GM12872 (cell line): ENCODE results near the gene CASK.

Experiments used
- TF ChIP-seq, protein P1 (sequence below): IDR thresholded peaks from 3 replicates; pipeline ENCODE4 v1.5.1; 2011; ENCODE audit warnings: low read depth, mild to moderate bottlenecking, low read length, moderate library complexity; ENCODE audit not compliant: insufficient read depth

CASK gene

DNA sequence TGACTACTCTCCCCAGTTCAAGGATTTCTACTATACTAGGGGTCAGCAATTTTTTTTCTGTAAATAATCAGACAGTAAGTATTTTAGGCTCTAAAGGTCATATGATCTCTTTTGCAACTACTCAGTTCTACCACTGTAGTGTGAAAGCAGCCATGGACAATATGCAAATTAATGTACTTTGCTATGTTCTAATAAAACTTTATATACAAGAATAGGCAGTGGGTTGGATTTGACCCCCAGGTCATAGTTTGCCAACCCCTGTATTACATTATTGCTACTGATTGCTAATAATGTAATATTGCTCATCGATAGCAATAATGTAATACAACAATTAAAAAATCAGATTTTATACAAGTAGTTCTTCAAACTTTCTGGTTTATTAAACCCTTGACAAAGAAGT, 293.8 kb downstream of the CASK start:
- TF ChIP-seq, protein P1, sequence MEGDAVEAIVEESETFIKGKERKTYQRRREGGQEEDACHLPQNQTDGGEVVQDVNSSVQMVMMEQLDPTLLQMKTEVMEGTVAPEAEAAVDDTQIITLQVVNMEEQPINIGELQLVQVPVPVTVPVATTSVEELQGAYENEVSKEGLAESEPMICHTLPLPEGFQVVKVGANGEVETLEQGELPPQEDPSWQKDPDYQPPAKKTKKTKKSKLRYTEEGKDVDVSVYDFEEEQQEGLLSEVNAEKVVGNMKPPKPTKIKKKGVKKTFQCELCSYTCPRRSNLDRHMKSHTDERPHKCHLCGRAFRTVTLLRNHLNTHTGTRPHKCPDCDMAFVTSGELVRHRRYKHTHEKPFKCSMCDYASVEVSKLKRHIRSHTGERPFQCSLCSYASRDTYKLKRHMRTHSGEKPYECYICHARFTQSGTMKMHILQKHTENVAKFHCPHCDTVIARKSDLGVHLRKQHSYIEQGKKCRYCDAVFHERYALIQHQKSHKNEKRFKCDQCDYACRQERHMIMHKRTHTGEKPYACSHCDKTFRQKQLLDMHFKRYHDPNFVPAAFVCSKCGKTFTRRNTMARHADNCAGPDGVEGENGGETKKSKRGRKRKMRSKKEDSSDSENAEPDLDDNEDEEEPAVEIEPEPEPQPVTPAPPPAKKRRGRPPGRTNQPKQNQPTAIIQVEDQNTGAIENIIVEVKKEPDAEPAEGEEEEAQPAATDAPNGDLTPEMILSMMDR, result no peak

DNA sequence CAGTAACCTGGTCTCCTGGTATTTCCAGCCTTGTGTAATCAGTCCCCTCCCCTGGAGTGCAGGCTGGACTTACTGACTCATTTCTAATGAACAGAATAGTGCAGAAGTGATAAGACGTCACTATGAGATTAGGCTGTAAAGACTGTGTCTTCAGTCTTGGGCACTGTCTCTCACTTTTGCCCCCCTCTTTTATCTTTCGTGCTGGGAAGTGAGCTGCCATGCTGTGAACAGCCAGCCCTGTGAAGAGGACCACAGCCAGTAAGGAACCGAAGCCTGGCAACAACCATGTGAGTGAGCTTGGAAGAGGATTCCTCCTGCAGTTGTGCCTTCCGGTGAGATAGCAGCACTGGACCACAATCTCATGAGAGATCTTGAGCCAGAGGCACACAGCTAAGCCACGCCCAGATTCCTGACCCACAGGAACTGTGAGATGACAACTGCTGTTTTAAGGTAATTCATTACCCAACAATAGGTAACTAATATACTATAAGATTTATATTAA, 302.1 kb downstream of the CASK start:
- TF ChIP-seq, protein P1, result no peak

DNA sequence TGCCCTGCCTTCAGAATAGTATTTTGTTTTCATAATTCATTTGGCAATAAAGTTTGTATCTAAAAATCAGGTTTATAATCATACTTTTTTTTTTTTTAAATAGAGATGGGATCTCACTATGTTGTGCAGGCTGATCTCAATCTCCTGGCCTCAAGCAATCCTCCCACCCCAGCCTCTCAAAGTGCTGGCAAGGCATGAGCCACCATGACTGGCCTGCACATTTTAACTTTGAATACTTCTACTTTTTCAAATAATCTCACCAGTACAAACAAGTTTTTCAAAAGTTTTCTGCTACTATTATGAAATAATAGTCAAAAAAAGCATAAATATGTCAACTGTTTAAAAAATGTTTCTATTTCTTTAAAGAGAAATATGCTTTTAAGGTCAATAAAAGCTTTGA, 304.1 kb downstream of the CASK start:
- TF ChIP-seq, protein P1, result no peak

DNA sequence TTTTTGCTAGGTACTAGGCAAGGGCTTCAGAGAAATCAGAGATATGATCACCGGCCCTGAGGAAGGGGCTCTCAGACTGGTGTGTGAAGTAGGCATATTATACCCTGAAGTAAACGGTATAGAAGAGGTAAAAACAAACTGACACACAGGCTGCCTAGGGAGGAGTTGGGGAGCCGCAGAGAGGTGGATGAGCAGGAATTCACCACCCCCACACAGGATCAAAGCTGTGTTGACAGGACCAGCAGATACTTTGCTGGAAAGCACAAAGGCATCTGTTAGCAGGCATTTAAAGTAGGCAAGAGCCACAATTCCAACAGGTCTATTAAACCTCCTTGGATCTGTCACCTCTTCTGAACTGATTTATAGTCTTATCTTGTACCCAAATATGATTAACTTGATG, 306.4 kb downstream of the CASK start:
- TF ChIP-seq, protein P1, result no peak

DNA sequence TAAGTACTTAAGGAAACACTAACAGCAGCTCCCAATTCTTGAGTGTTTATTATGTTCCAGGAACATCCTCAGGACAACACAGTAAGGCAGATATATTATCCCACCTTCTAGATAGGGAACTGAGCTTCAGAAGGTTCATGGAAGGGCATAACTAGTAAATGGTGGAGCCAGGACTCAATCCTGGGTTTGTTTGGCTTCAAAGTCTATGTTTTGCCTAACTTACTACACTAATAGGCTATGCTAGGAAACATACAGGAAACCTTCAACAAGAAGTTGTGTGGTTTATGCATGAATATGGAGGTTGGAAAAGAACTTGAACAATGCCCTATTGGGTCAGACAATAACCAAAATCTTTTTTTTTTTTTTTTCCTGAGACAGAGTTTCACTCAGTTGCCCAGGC, 307.1 kb downstream of the CASK start:
- TF ChIP-seq, protein P1, result no peak

DNA sequence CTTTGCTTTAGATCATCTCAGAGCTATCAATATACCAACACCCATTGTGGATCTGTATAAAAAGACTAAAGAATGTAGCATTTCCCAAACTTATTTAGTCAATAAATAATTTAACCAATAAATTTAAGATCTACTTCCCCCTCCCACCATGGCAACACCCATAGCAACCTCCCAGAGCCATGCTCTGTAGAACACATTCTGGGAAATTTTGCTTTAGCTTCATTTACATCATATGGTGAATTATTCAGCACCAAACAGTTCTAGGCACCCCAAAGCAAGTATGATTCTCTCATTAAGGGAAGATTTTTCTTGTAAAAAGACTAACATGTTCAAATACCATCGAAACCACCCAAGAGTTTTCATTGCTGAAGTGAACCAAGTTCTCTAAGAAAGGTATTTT, 315.1 kb downstream of the CASK start:
- TF ChIP-seq, protein P1, result no peak

DNA sequence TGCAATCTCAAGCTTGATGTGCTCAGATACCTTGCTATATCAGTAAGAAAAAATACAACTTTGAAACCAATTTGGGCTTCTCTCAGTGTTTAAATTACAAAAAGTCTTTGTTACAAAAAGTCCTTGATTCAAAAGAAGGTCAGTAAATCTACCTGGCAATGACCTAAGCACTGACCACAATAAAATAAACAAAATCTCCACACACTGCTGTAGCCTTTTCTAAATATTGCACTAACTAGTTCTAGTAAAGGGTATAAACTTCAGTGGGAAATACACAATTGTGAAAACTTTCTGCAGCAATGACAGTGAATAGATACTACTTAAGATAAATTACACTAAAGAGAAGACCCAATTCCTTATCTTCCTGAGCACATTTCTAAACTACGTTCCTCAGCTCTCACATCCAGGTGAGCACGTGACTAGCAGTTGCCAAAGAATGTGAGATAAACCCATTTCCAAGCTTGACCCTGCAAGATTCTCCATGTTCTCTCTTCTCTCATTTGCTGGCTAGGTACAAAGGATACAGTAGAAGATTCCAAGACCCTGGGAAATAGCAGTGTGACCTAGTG, 316.0 kb downstream of the CASK start:
- TF ChIP-seq, protein P1, result no peak
